Activated CD4-positive, alpha-beta T cell treated with anti-CD3 and anti-CD28 coated beads, Interleukin-10, Interleukin-2, amounts not matched to agents 100 ng/mL and 50 ng/mL, durations not matched to agents 16 hours and 8 hours (primary cell): Measurements from ENCODE around the gene PREX1.
"Not testable (repeated sequence)": the region's sequence is repeated elsewhere in the genome, so short reads cannot be mapped to it uniquely, and the experiment has no call there.

Source experiments
- DNase-seq: peaks from one replicate; pipeline ENCODE4 v3.0.0-alpha.2; 2020

Gene PREX1

DNA sequence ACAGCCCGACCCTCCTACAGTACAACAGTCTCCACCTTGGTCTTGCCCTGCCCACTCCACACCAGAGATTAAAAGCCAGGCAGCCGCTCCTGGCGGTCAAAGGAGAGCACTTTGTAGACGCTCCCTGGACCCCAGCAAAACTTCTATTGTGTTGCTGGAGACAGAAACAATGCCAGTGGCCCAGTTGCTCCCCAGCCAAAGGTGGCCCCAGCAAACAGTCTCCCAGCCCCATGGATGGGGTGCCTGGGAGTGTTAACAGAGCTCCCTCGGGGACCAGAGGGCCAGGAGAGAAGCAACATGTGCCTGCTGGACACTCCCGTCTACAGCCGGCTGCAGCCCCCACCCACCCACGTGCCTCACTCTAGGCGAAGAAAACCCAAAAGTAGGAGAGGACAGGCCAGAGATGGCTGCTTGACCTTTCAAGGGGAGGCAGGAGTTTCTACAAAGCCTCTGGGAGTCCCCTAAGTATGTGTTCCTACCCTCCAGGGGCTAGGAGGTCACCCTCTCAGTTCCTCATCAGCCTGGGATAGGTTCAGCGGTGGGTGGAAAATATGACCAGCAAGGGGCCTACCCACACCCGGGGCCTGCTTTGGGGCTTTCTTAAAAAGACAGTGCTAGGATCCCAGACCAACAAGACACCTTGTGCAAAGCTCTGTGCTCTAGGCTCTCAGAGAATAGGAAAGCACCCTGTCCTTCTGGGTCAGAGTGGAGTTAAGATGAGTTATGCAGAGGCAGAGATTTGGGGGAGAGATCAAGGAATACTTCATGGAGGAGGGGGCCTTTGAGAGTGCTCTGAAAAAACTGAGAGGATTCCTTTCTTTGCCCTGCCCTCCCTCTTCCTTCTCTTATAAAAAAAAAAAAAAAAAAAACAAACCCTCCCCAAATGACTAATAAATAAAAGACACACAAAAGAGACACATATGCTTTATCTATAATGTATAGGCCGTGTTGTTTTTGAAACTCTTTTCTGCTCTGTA lies 19.0 kb upstream of the PREX1 start:
- peak; percentile 54 for DNase-seq

DNA sequence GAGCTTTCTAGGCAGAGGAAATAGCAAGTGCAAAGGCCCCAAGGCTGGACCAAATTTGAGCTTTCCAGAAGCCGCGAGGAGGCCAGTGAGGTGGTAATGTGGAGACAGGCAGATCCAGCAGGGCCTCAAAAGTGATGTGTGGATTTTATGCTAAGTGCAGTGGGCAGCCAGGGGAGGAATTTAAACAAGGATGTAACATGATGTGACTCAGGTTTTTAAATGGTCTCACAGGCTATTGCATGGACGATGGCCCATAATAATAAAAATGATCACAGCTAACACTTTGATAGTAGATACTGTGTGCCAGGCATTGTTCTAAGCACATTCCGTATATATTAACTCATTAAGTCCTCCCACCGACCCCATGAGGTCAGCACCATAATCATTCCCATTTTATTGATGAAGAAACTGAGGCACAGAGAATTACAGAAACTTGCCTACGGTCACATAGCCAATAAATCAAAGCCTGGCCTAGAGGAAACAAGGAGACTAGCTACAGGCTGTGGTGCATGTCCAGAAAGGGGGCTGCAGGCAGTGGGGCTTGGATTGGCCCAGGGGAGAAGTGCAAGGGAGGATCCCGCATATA lies 18.0 kb upstream of the PREX1 start:
- no peak for DNase-seq

DNA sequence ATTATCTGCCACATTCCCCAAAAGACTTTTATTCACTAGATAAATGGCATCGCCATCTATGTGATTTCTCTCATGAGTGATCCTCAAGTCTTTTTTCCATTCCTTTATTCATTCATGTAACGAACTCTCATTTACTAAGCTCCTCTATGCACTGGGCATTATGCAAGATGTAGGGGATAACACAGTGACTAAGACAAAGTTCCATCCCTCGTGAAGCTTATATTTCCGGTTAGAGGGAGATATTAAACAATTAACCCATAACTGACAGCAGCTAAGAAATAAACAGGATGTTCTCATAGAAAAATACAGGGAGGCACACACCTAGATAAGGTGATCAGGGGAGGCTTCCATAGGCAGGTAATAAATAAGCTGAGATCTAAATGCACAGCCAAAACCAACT lies 17.2 kb upstream of the PREX1 start:
- DNase-seq = no peak

DNA sequence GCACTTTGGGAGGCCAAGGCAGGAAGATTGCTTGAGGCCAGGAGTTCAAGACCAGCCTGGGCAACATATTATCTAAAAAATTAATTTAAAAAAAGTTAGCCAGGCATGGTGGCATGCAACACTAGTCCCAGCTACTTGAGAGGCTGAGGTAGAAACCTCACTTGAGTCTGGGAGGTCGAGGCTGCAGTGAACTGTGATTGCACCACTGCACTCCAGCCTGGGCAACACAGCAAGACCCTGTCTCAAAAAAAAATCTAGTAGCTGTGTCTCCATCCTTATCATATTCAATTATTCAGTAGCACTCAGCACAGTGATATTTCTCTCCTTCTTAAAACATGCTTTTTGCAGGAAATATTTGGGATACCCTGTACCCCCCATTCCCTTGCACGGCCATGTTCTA lies 16.1 kb upstream of the PREX1 start:
- not testable (repeated sequence) for DNase-seq

DNA sequence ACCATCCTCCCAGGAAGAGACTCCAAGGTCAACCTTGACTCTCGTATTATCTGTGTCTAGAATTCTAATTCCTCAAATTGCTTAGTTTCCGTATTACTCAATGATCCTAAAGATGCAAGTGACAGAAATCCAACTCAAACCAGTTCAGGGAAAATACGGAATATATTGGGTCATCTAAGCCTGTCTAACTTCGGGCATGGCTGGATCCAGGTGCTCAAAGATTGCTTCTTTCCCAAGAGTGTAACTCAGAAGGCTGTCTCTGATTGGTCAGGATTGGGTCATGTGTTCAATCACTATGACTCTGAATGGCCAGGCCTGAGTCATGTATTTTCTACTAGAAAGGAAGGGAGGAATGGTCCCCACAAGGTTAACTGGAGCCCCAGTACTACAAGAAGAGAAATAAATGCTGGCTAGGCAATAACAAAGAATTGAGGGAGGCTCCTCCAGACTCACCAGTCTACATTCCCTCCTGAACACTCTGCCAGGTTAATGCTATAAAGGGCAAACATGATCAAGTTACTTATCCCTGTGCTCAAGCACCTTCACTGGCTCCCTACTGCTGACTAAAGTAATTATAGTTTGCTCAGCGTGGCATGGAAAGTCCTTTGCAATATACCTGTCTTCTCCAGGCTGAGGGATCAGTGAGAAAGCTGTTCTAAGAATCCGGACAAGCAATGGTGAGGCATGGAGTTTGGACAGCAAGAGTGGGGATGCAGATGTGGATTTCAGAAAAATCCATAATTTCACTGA lies 15.4 kb upstream of the PREX1 start:
- no peak for DNase-seq

DNA sequence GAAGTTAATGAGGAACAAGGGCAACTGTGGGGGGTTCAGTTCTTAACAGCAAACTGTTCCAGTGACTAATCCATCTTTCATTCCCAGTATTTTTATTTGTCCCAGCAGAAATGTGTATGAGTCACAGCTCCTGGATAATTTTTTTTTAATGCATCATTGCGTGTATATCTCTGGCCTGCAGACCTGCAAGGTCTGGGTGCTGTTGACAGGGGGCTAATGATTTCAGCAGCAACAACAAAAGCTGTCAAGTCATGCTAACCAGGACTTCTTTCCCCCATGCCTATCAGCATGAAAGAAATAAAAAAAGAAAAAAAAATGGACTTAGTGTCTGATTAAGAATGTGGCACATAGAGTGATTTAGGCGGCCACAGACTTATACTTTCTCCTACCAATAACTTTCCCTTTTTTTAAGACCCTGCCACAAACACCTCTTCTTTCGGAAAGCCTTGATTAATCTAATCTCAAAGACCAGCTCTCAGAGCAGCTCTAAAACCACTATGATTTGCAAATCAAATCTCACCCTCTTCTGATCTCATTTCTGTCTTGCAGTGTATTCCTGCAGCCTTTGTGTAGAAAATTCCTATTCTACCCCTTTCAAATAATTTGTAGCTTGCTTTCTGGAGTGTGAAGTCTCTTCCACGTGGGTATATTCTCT lies 14.2 kb upstream of the PREX1 start:
- DNase-seq = no peak

DNA sequence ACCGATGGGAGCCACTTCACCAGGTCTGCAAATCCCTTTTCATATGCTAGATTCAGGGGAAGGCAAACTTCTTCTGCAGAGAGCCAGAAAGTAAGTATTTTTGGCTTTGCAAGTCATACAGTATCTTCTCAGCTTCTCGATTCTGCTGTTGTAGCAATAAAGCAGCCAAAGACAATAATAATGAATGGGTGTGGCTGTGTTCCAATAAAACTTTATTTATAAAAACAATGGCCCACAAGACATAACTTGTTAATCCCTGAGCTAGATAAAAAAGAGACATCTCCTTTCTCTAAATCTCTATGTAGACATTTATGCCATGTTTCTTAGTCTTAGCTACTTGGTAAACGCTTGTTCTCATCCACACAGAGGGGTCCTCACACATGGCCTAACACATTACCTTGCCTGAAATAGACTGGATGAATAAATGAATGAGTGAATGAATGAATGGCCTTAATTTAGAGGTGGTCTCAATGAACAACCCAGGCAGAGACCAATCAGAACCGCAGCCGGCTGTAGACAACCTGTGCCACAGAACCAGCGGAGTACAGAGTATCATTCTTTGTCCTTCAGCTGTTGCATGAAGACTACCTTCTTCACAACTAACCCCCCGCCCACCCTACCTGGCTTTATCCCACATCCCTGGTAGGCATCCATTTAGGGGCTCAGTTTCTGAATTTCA lies 13.5 kb upstream of the PREX1 start:
- no peak for DNase-seq

DNA sequence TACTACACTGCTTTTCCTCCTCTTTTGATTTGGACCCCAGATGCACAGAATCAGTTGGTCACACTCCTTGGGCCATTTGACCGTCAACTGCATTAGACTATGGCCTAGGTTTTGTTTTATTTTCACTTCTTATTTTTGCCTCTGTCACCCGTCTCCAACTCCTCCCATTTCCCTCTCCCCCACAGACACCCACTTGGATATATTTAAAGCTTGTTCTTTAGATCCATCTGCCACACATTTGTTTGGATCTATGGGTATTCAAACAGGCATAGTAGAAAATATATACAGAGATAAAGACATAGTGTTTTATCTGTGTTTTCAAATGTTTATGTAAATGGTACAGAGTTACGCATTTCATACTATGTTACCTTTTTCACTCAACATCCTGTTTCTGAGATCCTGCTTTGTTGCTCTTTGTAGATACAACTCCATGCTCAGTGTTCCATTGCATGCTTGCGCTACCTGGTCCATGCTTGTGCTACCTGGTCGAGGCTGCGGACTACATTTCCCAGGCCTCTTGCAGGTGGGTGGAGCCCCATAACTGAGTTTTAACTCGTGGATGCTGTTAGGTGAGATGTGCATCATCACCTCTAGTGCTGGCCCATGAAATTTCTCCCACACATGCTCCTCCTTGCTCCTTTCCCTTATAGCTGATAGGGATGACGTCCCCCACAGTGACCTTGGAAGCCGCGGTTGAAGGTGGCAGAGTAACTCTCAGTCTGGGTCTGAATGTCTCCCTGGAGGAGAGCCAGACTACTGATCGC lies 11.5 kb upstream of the PREX1 start:
- DNase-seq = no peak

DNA sequence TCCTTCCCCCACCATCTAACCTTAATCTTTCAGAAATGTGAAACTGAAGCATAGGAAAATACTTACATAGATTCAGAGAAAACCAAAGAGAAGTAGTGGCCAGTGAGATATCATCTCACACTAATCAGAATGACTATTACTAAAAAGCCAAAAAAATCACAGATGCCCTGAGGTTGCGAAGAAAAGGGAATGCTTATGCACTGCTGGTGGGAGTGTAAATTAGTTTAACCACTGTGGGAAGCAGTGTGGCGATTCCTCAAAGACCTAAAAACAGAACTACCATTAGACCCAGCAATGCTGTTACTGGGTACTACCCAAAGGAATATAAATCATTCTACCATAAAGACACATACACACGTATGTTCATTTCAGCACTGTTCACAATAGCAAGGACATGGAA lies 9.2 kb upstream of the PREX1 start:
- DNase-seq = no peak

DNA sequence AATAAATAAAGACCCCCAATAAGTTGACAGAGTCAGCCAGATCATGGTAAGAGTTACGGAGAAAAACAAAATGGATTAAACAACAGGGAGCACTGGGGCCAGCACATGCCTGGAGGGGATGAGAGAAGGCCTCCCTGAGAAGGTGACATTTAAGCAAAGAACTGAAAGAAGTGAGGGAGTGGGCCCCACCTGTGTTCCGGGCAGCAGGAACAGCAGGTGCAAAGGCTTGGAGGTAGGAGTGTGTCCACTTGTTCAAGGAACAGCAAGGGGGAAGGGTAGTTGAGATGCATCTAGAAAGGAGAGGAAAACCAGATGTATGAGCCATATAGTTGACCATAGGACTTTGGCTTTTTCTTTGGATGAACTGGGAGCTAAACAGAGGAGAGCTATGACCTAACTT lies 7.6 kb upstream of the PREX1 start:
- no peak for DNase-seq

DNA sequence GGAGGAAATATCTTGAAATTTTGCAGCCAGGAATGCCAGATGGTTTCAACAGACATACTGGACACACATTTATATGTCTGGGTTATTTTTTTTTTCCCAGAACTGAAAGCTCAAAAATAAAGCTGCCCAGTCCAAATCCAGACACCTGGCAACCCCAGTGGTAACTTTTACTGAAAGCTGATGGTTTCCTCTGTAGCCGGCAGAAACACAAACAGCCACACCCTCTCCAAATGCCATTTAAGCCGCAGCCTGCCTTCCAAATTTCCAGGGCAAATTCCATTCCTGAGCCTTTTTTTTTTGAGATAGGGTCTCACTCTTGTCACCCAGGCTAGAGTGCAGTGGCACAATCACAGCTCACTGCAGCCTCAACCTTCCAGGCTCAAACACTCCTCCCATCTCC lies 6.5 kb upstream of the PREX1 start:
- no peak for DNase-seq

DNA sequence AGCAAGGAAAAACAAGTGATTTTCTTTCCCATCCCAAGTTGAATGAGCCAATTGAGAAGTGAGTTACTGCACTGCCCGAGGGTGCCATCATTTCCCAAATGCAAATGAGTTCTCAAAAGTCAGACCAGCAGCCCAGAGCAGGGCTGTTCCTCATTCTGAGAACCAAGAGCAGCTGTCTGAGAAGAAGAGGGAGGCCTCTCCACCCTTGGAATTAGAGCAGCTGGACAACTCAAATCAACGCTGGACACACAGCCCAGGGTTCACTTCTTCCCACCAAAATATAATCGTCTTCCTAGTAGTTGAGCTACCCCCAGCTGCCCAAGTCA lies 4.6 kb upstream of the PREX1 start:
- no peak for DNase-seq

DNA sequence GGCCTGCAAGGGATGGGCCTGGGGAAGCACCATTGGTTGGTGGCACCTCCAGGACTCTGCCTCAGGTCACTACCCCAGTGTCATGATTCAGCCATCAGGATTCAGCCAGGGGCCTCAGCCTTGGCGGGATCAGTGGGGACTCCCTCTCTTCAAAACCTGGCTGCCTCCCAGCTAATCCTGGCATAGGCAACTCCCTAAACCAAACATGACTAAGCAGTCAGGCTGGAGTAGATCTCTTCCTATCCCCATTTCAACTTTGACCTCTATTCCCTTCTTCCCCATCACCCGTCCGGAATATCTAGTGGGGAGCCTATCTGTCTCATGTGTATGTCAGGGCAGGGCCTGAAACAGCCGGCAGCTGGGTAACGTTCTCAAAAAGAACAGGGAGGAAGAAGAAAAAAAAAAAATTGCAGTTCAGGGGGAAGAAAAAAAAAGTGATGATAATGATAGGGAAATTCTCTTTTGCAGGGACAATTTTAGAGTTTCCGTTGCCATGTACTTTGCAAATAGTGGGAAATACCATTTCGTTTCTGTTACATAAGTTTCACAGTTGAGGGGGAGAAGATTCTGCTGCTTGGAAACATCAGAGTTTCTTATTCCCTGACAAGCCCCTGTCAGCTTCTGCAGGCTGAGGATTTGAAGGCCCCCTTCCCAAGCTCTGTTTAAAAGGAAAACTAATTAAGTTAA lies 4.1 kb upstream of the PREX1 start:
- no peak for DNase-seq

DNA sequence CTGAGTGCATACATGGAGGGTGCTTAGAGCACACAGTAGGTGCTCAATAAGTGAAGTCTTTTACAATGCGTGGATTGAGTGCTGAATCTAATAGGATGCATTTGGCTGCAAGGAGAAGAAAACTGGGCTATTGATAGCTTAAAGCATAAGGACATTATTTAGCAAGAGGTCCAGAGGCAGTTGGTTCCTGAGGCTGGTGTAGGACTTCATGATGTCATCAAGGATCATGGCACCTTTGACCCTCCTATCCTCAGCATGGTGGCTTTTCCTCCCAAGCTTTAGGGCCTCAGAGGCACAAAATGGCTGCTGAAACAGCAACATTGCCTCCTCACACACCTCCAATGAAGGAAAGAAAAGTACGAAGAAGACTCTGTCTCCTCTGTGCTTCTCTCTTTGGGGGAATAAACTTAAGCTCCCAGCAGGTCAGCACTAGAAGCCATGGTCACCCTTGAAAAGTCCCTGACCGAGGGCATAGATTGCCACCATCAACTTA lies 3.1 kb upstream of the PREX1 start:
- DNase-seq = no peak

DNA sequence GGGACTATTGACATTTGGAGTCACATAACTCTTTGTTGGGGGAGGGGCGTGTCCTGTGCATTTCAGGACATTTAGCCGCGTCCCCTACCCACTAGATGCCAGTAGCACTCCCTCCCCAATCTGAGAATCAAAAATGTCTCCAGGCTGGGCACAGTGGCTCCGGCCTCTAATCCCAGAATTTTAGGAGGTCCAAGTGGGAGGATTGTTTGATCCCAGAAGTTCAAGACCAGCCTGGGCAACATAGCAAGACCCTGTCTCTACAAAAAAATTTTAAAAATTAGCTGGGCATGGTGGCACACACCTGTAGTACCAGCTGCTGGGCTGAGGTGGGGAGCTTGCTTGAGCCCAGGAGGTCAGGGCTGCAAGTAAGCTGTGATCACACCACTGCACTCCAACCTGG lies 2.1 kb upstream of the PREX1 start:
- no peak for DNase-seq

DNA sequence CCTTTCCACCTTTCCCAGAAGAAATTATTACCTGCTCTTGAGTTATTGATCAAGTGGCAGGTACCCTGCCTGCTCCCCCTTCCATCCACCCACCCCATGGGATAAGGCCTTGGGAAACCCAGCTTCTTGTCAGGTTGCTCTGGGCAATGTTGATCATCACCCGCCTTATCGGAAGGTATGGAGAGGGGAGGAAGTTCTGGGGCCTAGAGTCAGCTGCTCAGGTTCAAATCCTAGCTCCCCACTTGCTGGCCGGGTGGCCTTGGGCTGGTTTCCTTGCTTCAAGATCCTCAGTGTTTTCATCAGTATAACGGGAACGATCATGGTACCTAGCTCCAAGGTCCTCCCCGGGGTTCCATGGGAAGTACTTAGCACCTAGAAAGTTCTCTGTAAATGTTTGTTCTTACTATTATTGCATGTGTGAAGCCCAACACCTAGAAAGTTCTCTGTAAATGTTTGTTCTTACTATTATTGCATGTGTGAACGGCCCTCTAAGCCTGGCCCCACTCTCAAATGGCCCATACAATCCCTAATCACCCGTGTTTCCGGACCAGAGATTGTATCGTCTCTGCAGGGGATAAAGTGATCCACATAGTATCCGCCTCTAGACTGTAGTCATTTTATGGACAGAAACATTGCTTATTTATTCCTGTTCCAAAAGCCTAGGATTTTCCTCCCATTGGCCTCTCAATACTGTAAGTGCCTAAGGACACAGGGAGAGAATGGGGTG lies 1.1 kb upstream of the PREX1 start:
- DNase-seq = no peak

DNA sequence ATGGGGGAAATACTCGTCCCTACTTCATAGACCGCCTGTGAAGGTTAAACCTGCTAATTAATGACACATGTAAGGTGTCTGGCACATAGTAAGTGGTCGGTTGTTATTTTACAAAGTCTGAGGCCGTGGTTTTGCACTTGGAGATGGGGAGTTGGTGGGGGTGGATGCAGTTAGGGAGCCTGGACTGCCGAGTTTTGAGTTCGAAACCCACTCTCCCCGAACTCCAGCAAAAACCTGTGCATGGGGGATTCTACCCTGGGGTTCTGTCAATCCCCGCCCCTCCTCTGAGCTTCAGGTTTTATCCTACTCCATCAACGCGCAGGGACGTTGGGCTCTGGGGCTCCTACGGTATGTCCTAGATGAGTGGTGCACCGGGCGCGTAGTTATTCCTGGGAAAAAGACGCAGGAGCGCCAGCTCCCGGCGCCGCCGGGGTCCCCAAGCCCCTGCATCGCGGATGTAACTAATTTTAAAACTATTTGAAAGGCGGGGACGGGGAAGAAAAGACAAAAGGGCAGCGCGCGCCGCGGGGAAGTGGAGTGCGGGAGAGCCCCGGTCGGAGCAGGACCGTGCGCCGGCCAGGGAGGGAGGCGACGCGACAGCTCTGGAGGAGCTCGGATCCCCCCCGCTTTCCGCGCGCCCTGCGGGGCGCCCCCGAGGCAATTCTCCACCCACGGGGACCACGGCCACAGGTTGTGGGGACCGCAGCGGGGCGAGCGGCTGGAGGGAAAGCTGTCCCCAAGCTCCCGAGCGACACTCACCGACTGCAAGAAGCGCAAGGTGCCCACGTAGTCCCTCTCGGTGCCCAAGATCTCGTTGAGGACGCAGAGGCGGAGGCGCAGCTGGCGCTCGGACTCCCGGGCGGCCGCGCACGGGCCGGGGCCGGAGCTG lies 672 bp downstream of the PREX1 start:
- DNase-seq = peak; percentile 47

DNA sequence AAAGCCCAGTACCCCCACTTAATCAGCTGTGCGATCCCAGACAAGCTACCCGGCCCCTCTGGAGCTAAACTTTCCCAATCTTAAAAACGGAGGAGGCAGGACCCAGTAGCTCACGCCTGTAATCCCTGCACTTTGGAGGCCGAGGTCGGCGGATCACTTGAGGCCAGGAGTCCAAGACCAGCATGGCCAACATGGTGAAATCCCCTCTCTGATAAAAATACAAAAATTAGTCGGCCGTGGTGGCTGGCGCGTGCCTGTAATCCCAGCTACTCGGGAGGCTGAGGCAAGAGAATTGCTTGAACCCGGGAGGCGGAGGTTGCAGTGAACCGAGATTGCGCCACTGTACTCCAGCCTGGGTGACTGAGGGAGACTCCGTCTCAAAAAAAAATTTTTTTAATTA lies 1.3 kb downstream of the PREX1 start:
- DNase-seq = peak; percentile 30

DNA sequence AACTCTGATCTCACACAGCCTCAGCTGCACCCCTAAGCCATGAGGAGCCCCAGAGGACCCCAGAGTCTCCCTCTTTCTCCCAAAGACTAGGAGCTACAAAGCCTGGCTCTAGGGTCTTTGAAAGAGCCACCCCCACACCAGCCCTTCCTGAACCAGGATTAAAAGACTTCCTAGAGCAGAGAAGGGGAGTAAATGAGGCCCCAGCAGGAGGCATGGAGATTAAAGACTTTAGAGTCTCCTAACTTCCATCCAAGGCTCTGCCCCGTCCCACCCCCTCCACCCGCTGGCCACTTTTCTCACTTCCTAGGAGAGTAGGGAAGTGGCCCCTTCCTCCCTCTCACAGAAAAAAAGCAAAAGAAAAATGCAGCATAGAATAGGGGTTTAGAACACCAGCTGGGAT lies 1.7 kb downstream of the PREX1 start:
- DNase-seq = no peak

DNA sequence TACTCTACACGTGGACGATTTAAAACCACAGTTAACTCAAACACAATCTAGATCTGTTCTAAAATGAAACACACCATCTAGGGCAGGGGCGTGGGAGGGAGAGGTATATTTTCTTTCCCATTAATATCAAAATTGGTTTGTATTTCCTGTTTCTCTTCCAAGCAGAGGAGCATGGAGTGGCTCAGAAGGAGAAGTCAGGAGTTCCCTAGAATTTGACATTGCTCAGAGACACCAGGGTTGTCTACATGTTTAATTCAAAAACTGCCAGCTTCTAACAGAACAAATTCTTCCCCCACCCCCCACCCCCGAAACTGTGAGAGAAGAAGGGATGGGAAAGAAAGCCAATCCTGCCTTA lies 2.3 kb downstream of the PREX1 start:
- no peak for DNase-seq
